Stimulated activated CD8-positive, alpha-beta memory T cell treated with anti-CD3 and anti-CD28 coated beads, Interleukin-4, amount 100 ng/mL, for 24 hours (primary cell): ENCODE data around the gene RHOG.

Source experiments
- DNase-seq: peaks from one replicate; pipeline ENCODE4 v3.0.0-alpha.2; 2020; ENCODE audit warnings: low read depth

Gene RHOG

GRCh38 chr11:3859373-3859881 lies 18.7 kb upstream of the RHOG start:
- no peak for DNase-seq

GRCh38 chr11:3857628-3858027 lies 16.9 kb upstream of the RHOG start:
- no peak for DNase-seq

- no peak for DNase-seq
Measured at GRCh38 chr11:3856856-3857553, 16.2 kb upstream of the RHOG start.

GRCh38 chr11:3855808-3856491 lies 15.2 kb upstream of the RHOG start:
- no peak for DNase-seq

- peak; percentile 97 for DNase-seq
Measured at GRCh38 chr11:3854977-3855807, 14.4 kb upstream of the RHOG start, which contains the start of gene STIM1. Gene STIM1, plus strand, starts transcription at chr11:3855664. Its CDS starts 607 bp downstream, at chr11:3856271.

GRCh38 chr11:3854660-3854976 lies 13.9 kb upstream of the RHOG start:
- DNase-seq: no peak

- DNase-seq: peak; percentile 42
Measured at GRCh38 chr11:3853899-3854659, 13.3 kb upstream of the RHOG start.

GRCh38 chr11:3853545-3853842 lies 12.7 kb upstream of the RHOG start:
- DNase-seq: no peak

- DNase-seq: no peak
Measured at GRCh38 chr11:3849297-3849874, 8.6 kb upstream of the RHOG start.

- DNase-seq: no peak
Measured at GRCh38 chr11:3845670-3846069, 4.9 kb upstream of the RHOG start.

- DNase-seq: no peak
Measured at GRCh38 chr11:3845246-3845645, 4.5 kb upstream of the RHOG start.

- DNase-seq: no peak
Measured at GRCh38 chr11:3843326-3843725, 2.6 kb upstream of the RHOG start.

- DNase-seq: no peak
Measured at GRCh38 chr11:3841426-3842350, 929 bp upstream of the RHOG start.

GRCh38 chr11:3840004-3840869 lies 522 bp downstream of the RHOG start:
- DNase-seq: no peak

- no peak for DNase-seq
Measured at GRCh38 chr11:3838504-3838903, 2.3 kb downstream of the RHOG start.

GRCh38 chr11:3837793-3838192 lies 3.0 kb downstream of the RHOG start:
- DNase-seq: no peak

- DNase-seq: peak; percentile 38
Measured at GRCh38 chr11:3836903-3837302, 3.9 kb downstream of the RHOG start.

- DNase-seq: no peak
Measured at GRCh38 chr11:3835751-3836150, 5.0 kb downstream of the RHOG start.

GRCh38 chr11:3834664-3835461 lies 5.9 kb downstream of the RHOG start:
- no peak for DNase-seq
